KMS-11 (cell line): ENCODE data around the gene CCDC148.

Experiments
- H2AFZ ChIP-seq: fragments of 200-600 bp; sonication (generic); 2 replicates; pipeline ENCODE4 v1.6.1; 2016; ENCODE audit warnings: antibody characterized with exemption, mixed run types, low read depth
- H3K27ac ChIP-seq: fragments of 200-600 bp; sonication (generic); 2 replicates; pipeline ENCODE4 v1.6.1; 2016; ENCODE audit warnings: mild to moderate bottlenecking, mixed run types
- H3K27me3 ChIP-seq: fragments of 200-600 bp; sonication (generic); 2 replicates; pipeline ENCODE4 v1.6.1; 2017; ENCODE audit warnings: mild to moderate bottlenecking, low read depth, mixed run types, moderate library complexity; ENCODE audit not compliant: insufficient read depth
- H3K36me3 ChIP-seq: fragments of 200-600 bp; sonication (generic); 2 replicates; pipeline ENCODE4 v1.6.1; 2017; ENCODE audit warnings: mild to moderate bottlenecking, mixed run types; ENCODE audit not compliant: insufficient read depth
- H3K4me1 ChIP-seq: fragments of 200-600 bp; sonication (generic); 2 replicates; pipeline ENCODE4 v1.6.1; 2016; ENCODE audit warnings: mild to moderate bottlenecking, low read depth, mixed run types; ENCODE audit not compliant: poor library complexity, severe bottlenecking
- H3K4me2 ChIP-seq: fragments of 200-600 bp; sonication (generic); 2 replicates; pipeline ENCODE4 v1.7.0; 2016; ENCODE audit warnings: mild to moderate bottlenecking, mixed run types
- H3K4me3 ChIP-seq: fragments of 200-600 bp; sonication (generic); IDR thresholded peaks from 2 replicates; pipeline ENCODE4 v1.6.1; 2017; ENCODE audit warnings: low read depth, low read length, mixed read lengths; ENCODE audit not compliant: insufficient read depth
- H3K79me2 ChIP-seq: fragments of 200-600 bp; sonication (generic); 2 replicates; pipeline ENCODE4 v1.6.1; 2016; ENCODE audit warnings: low read depth, mixed run types; ENCODE audit not compliant: insufficient read depth
- H3K9ac ChIP-seq: fragments of 200-600 bp; sonication (generic); 2 replicates; pipeline ENCODE4 v1.6.1; 2016; ENCODE audit warnings: mild to moderate bottlenecking, mixed run types
- H4K20me1 ChIP-seq: fragments of 200-600 bp; sonication (generic); 2 replicates; pipeline ENCODE4 v1.6.1; 2016; ENCODE audit warnings: mild to moderate bottlenecking, mixed run types; ENCODE audit not compliant: insufficient read depth
- CTCF ChIP-seq: fragments of 200-600 bp; sonication (generic); conservative IDR thresholded peaks from 2 replicates; pipeline ENCODE4 v1.6.1; 2017; ENCODE audit warnings: low read depth, mild to moderate bottlenecking, antibody characterized with exemption, low read length, moderate library complexity, mixed read lengths

CCDC148 gene

GRCh38 chr2:158138255-158138654, 318.3 kb downstream of the CCDC148 start:
- no peak overlapping the region for H2AFZ ChIP-seq
- no peaks in the 10 kb centered on the region for H3K4me1 ChIP-seq
- TF ChIP-seq CTCF: no peak
- no peaks in the 10 kb centered on the region for H4K20me1 ChIP-seq
- no peaks in the 10 kb centered on the region for H3K36me3 ChIP-seq
- no peak overlapping the region for H3K9ac ChIP-seq
- H3K4me2 ChIP-seq: no peak overlapping the region
- H3K4me3 ChIP-seq: no peak overlapping the region
- no peak overlapping the region for H3K27ac ChIP-seq
- no peaks in the 10 kb centered on the region for H3K79me2 ChIP-seq
- no peaks in the 10 kb centered on the region for H3K27me3 ChIP-seq

GRCh38 chr2:158135096-158135495, 321.5 kb downstream of the CCDC148 start:
- Histone ChIP-seq H3K9ac (no peak overlapping the region), H4K20me1 (no peaks in the 10 kb centered on the region), H3K36me3 (no peaks in the 10 kb centered on the region), H3K4me2 (no peak overlapping the region), H3K79me2 (no peaks in the 10 kb centered on the region), H3K27me3 (no peaks in the 10 kb centered on the region), H2AFZ (no peak overlapping the region), H3K27ac (no peak overlapping the region), H3K4me3 (no peak overlapping the region), H3K4me1 (no peaks in the 10 kb centered on the region)
- TF ChIP-seq CTCF: no peak

- no peaks in the 10 kb centered on the region for H3K79me2 ChIP-seq
- no peak for TF ChIP-seq CTCF
- no peak overlapping the region for H3K9ac ChIP-seq
These were observed 321.9 kb downstream of the CCDC148 start for GRCh38 chr2:158134655-158135054.

GRCh38 chr2:158134055-158134454, 322.5 kb downstream of the CCDC148 start:
- H3K27ac ChIP-seq: no peak overlapping the region
- H3K79me2 ChIP-seq: no peaks in the 10 kb centered on the region
- H3K4me3 ChIP-seq: no peak overlapping the region

More at GRCh38 chr2:158134655-158135054, 321.9 kb downstream of the CCDC148 start:
- H4K20me1 ChIP-seq: no peaks in the 10 kb centered on the region
- no peaks in the 10 kb centered on the region for H3K27me3 ChIP-seq
- H3K4me2 ChIP-seq: no peak overlapping the region
- H3K4me1 ChIP-seq: no peaks in the 10 kb centered on the region
- no peak overlapping the region for H2AFZ ChIP-seq
- no peaks in the 10 kb centered on the region for H3K36me3 ChIP-seq
- no peak overlapping the region for H3K4me3 ChIP-seq
- no peak overlapping the region for H3K27ac ChIP-seq

More at GRCh38 chr2:158134055-158134454, 322.5 kb downstream of the CCDC148 start:
- no peaks in the 10 kb centered on the region for H3K27me3 ChIP-seq
- H3K4me2 ChIP-seq: no peak overlapping the region
- H3K4me1 ChIP-seq: no peaks in the 10 kb centered on the region
- no peak overlapping the region for H3K9ac ChIP-seq
- no peaks in the 10 kb centered on the region for H4K20me1 ChIP-seq
- no peaks in the 10 kb centered on the region for H3K36me3 ChIP-seq
- TF ChIP-seq CTCF: no peak
- no peak overlapping the region for H2AFZ ChIP-seq
